ENCODE measurements around the gene EXOC2.

GRCh38 chr6:692858-693722 lies at the start of gene EXOC2:
- no peak for TF ChIP-seq CTCF (IDR thresholded peaks at IDR 0.05)
- TF ChIP-seq ESRRA (CRISPR knock-in tag; IDR thresholded peaks at IDR 0.05; ENCODE audit: borderline replicate concordance) = peak; percentile 46; the same call in 1 of the 2 replicates
- TF ChIP-seq ATF6 (CRISPR knock-in tag; IDR thresholded peaks at IDR 0.05) = no peak
- TF ChIP-seq MAX (CRISPR knock-in tag; IDR thresholded peaks at IDR 0.05) = peak; percentile 80
- TF ChIP-seq FOXP1 (CRISPR knock-in tag; IDR thresholded peaks at IDR 0.05; ENCODE audit: borderline replicate concordance) = peak; percentile 25; the same call in 1 of the 2 replicates
- peak; percentile 39; the same call in 1 of the 2 replicates for TF ChIP-seq USF2 (CRISPR knock-in tag; IDR thresholded peaks at IDR 0.05)
- TF ChIP-seq NR2C2 (CRISPR knock-in tag; IDR thresholded peaks at IDR 0.05) = no peak
- TF ChIP-seq NR3C1 (CRISPR knock-in tag; conservative IDR thresholded peaks at IDR 0.05; ENCODE audit: low read depth) = no peak
- no peak; the same call in 1 of the 2 replicates for TF ChIP-seq ZNF138 (CRISPR knock-in tag; conservative IDR thresholded peaks at IDR 0.05)
- TF ChIP-seq RELA (CRISPR knock-in tag; IDR thresholded peaks at IDR 0.05; ENCODE audit: borderline replicate concordance) = no peak
- no peak for TF ChIP-seq ATF3 (CRISPR knock-in tag; conservative IDR thresholded peaks at IDR 0.05)
- TF ChIP-seq SMAD3 (CRISPR knock-in tag; IDR thresholded peaks at IDR 0.05; ENCODE audit: borderline replicate concordance) = peak; percentile 57; the same call in 1 of the 2 replicates
- TF ChIP-seq ZNF425 (CRISPR knock-in tag; conservative IDR thresholded peaks at IDR 0.05) = no peak

Data from WTC11 (cell line).